Measurements from ENCODE around the gene FAM124A. TPM values are rescaled to one million over a fixed set of nuclear protein-coding genes. Genes with fewer than 3 reads are reported as not detected.

FAM124A gene
- total RNA-seq, 2 donors from 2014 or later, result 0.89 to 3.1 TPM

GRCh38 chr13:51322826-51323225 is 100.6 kb downstream of the FAM124A start:
- intact Hi-C loops (cut with DNase I, micrococcal nuclease), result no loop called here
- DNase-seq (no peak), ATAC-seq (no peak)

- ATAC-seq (peak; percentile 54), DNase-seq (no peak)
- intact Hi-C loops (cut with DNase I, micrococcal nuclease), result no loop called here
Measured at GRCh38 chr13:51323824-51324511, 101.8 kb downstream of the FAM124A start.

- DNase-seq (no peak), ATAC-seq (no peak)
- intact Hi-C loops (cut with DNase I, micrococcal nuclease), result no loop called here
Measured at GRCh38 chr13:51324714-51325420, 102.7 kb downstream of the FAM124A start.

GRCh38 chr13:51325837-51326236 is 103.6 kb downstream of the FAM124A start:
- intact Hi-C loops (cut with DNase I, micrococcal nuclease), result no loop called here
- no peak for ATAC-seq
- DNase-seq, result no peak

- intact Hi-C loops (cut with DNase I, micrococcal nuclease), result no loop called here
- no peak for DNase-seq
- ATAC-seq, result no peak
Measured at GRCh38 chr13:51326777-51327176, 104.6 kb downstream of the FAM124A start.

- DNase-seq (no peak), ATAC-seq (no peak)
- intact Hi-C loops (cut with DNase I, micrococcal nuclease), result no loop called here
Measured at GRCh38 chr13:51327961-51328360, 105.8 kb downstream of the FAM124A start.

GRCh38 chr13:51328488-51328887 is 106.3 kb downstream of the FAM124A start:
- DNase-seq (no peak), ATAC-seq (no peak)
- intact Hi-C loops (cut with DNase I, micrococcal nuclease), result no loop called here

- intact Hi-C loops (cut with DNase I, micrococcal nuclease), result no loop called here
- ATAC-seq (no peak), DNase-seq (no peak)
Measured at GRCh38 chr13:51329606-51330005, 107.4 kb downstream of the FAM124A start.

GRCh38 chr13:51330791-51331190 is 108.6 kb downstream of the FAM124A start:
- ATAC-seq, result no peak
- no peak for DNase-seq
- intact Hi-C loops (cut with DNase I, micrococcal nuclease), result no loop called here

GRCh38 chr13:51331354-51331861 is 109.2 kb downstream of the FAM124A start:
- DNase-seq (no peak), ATAC-seq (no peak)
- intact Hi-C loops (cut with DNase I, micrococcal nuclease), result no loop called here

GRCh38 chr13:51332566-51333361 is 110.6 kb downstream of the FAM124A start:
- DNase-seq, result no peak
- intact Hi-C loops (cut with DNase I, micrococcal nuclease), result no loop called here
- ATAC-seq, result no peak

GRCh38 chr13:51333421-51333820 is 111.2 kb downstream of the FAM124A start:
- intact Hi-C loops (cut with DNase I, micrococcal nuclease), result no loop called here
- DNase-seq, result no peak
- no peak for ATAC-seq

- DNase-seq (no peak), ATAC-seq (no peak)
- intact Hi-C loops (cut with DNase I, micrococcal nuclease), result no loop called here
Measured at GRCh38 chr13:51333826-51334225, 111.6 kb downstream of the FAM124A start.

Other genes starting within 250 kb of the FAM124A start
- gene C13orf42, start 111.1 kb upstream of the FAM124A start, total RNA-seq, result not detected
- not detected for gene SERPINE3, start 117.3 kb downstream of the FAM124A start, total RNA-seq
- gene INTS6, start 230.6 kb downstream of the FAM124A start, total RNA-seq, result 10 to 100 TPM; 32.1 to 35.4 TPM